HG03159 (cell line): ENCODE results near the gene YWHAE.
"Not testable (repeated sequence)": the region's sequence is repeated elsewhere in the genome, so short reads cannot be mapped to it uniquely, and the experiment has no call there.

Experiments used
- ATAC-seq: cut with Tn5 transposase; IDR thresholded peaks from one replicate; pipeline ENCODE4 v1.9.1; 2021; ENCODE audit warnings: mild to moderate bottlenecking, moderate library complexity; ENCODE audit not compliant: unreplicated experiment

Gene YWHAE

GRCh38 chr17:1375615-1376014, 24.4 kb downstream of the YWHAE start:
- ATAC-seq = no peak

GRCh38 chr17:1374431-1375177, 25.4 kb downstream of the YWHAE start:
- no peak for ATAC-seq

- ATAC-seq = no peak
Measured at GRCh38 chr17:1373707-1374237, 26.2 kb downstream of the YWHAE start.

GRCh38 chr17:1372618-1373017, 27.4 kb downstream of the YWHAE start:
- ATAC-seq = no peak

- no peak for ATAC-seq
Measured at GRCh38 chr17:1371893-1372590, 28.0 kb downstream of the YWHAE start.

- ATAC-seq = no peak
Measured at GRCh38 chr17:1368588-1368987, 31.4 kb downstream of the YWHAE start.

GRCh38 chr17:1367351-1367745, 32.7 kb downstream of the YWHAE start:
- ATAC-seq = no peak

GRCh38 chr17:1366234-1366633, 33.8 kb downstream of the YWHAE start:
- ATAC-seq = no peak

- no peak for ATAC-seq
Measured at GRCh38 chr17:1365445-1366039, 34.5 kb downstream of the YWHAE start.

GRCh38 chr17:1362964-1363363, 37.1 kb downstream of the YWHAE start:
- peak; percentile 62 for ATAC-seq

GRCh38 chr17:1362065-1362848, 37.8 kb downstream of the YWHAE start:
- no peak for ATAC-seq

- no peak for ATAC-seq
Measured at GRCh38 chr17:1360975-1361374, 39.0 kb downstream of the YWHAE start.

GRCh38 chr17:1360315-1360714, 39.7 kb downstream of the YWHAE start:
- not testable (repeated sequence) for ATAC-seq

GRCh38 chr17:1354030-1354429, 46.0 kb downstream of the YWHAE start:
- no peak for ATAC-seq

GRCh38 chr17:1352530-1352929, 47.5 kb downstream of the YWHAE start:
- ATAC-seq = not testable (repeated sequence)

- no peak for ATAC-seq
Measured at GRCh38 chr17:1351971-1352370, 48.1 kb downstream of the YWHAE start.

- ATAC-seq = no peak
Measured at GRCh38 chr17:1351275-1351674, 48.7 kb downstream of the YWHAE start.

GRCh38 chr17:1347589-1348323, 52.3 kb downstream of the YWHAE start:
- no peak for ATAC-seq

- ATAC-seq = no peak
Measured at GRCh38 chr17:1344521-1344920, 55.5 kb downstream of the YWHAE start.

- ATAC-seq = no peak
Measured at GRCh38 chr17:1343554-1343953, 56.5 kb downstream of the YWHAE start.
